Neuronal stem cell (in vitro differentiated cells): ENCODE measurements around the gene FSIP1.

ENCODE experiments used
- DNase-seq: peaks from one replicate; pipeline ENCODE4 v3.0.0-alpha.2; 2013; ENCODE audit warnings: low spot score
- H2AFZ ChIP-seq: one replicate; pipeline ENCODE4 v1.6.1; 2013; ENCODE audit warnings: mild to moderate bottlenecking, low read length, inconsistent platforms
- H2AK5ac ChIP-seq: 2 replicates; pipeline ENCODE4 v1.6.1; 2013; ENCODE audit warnings: low read depth, mild to moderate bottlenecking, inconsistent platforms, low read length, moderate library complexity, mixed read lengths
- H2BK120ac ChIP-seq: 2 replicates; pipeline ENCODE4 v1.6.1; 2013; ENCODE audit warnings: low read depth, mild to moderate bottlenecking, inconsistent platforms, low read length, moderate library complexity, mixed read lengths
- H2BK12ac ChIP-seq: one replicate; pipeline ENCODE4 v1.6.1; 2013; ENCODE audit warnings: low read length, inconsistent platforms
- H2BK15ac ChIP-seq: 2 replicates; pipeline ENCODE4 v1.6.1; 2013; ENCODE audit warnings: mild to moderate bottlenecking, low read length, inconsistent platforms, mixed read lengths
- H2BK5ac ChIP-seq: one replicate; pipeline ENCODE4 v1.6.1; 2013; ENCODE audit warnings: inconsistent platforms, mild to moderate bottlenecking, low read length, moderate library complexity
- H3K14ac ChIP-seq: one replicate; pipeline ENCODE4 v1.6.1; 2013; ENCODE audit warnings: low read length, inconsistent platforms
- H3K18ac ChIP-seq: 2 replicates; pipeline ENCODE4 v1.6.1; 2013; ENCODE audit warnings: low read length, inconsistent platforms
- H3K23ac ChIP-seq: 2 replicates; pipeline ENCODE4 v1.6.1; 2013; ENCODE audit warnings: low read depth, mild to moderate bottlenecking, mixed read lengths, low read length, inconsistent platforms; ENCODE audit not compliant: poor library complexity
- H3K27ac ChIP-seq: replicated peaks from 3 replicates; pipeline ENCODE4 v1.5.1; 2013; ENCODE audit warnings: low read length, inconsistent platforms
- H3K27me3 ChIP-seq, 3 experiments: 2 replicates each; pipeline ENCODE4 v1.6.1; 2013; ENCODE audit warnings: low read length in 3 of 3, mild to moderate bottlenecking in 2 of 3, inconsistent platforms in 1 of 3, low read depth in 1 of 3, mixed read lengths in 1 of 3, moderate library complexity in 1 of 3; ENCODE audit not compliant: control insufficient read depth in 3 of 3, insufficient read depth in 3 of 3
- H3K36me3 ChIP-seq, 2 donors: replicated peaks in 1 of 2; 2 replicates each; pipeline ENCODE4 v1.6.1; 2013; ENCODE audit warnings: low read length in 2 of 2; ENCODE audit not compliant: control insufficient read depth in 2 of 2, insufficient read depth in 2 of 2
- H3K4ac ChIP-seq: 2 replicates; pipeline ENCODE4 v1.6.1; 2013; ENCODE audit warnings: inconsistent platforms, mild to moderate bottlenecking, low read length, moderate library complexity
- H3K4me1 ChIP-seq, 2 donors: 1 replicate in 1 of 2; 2 replicates in 1 of 2; pipeline ENCODE4 v1.6.1; 2013; ENCODE audit warnings: low read length in 2 of 2, low read depth in 1 of 2; ENCODE audit not compliant: control insufficient read depth in 2 of 2, insufficient read depth in 1 of 2
- H3K4me2 ChIP-seq: one replicate; pipeline ENCODE4 v1.6.1; 2013; ENCODE audit warnings: mild to moderate bottlenecking, low read length, inconsistent platforms; ENCODE audit not compliant: insufficient read depth, poor library complexity, severe bottlenecking
- H3K4me3 ChIP-seq, 2 donors: 2 replicates each; pipeline ENCODE4 v1.5.1; 2013; ENCODE audit warnings: low read length in 2 of 2, mild to moderate bottlenecking in 2 of 2, inconsistent platforms in 1 of 2, moderate library complexity in 1 of 2
- H3K79me1 ChIP-seq: one replicate; pipeline ENCODE4 v1.6.1; 2013; ENCODE audit warnings: low read depth, mild to moderate bottlenecking, inconsistent platforms, low read length, moderate library complexity
- H3K9ac ChIP-seq: one replicate; pipeline ENCODE4 v1.6.1; 2013; ENCODE audit warnings: mild to moderate bottlenecking, low read depth, low read length, inconsistent platforms; ENCODE audit not compliant: poor library complexity
- H3K9me3 ChIP-seq, 2 donors: replicated peaks in 1 of 2; 2 replicates each; pipeline versions ENCODE3 to v1.6.1; 2013; ENCODE audit warnings: low read length in 2 of 2, mild to moderate bottlenecking in 2 of 2, inconsistent platforms in 1 of 2, low read depth in 1 of 2, mixed read lengths in 1 of 2, moderate library complexity in 1 of 2; ENCODE audit not compliant: control insufficient read depth in 2 of 2, insufficient read depth in 1 of 2
- H4K8ac ChIP-seq: one replicate; pipeline ENCODE4 v1.6.1; 2013; ENCODE audit warnings: low read depth, mild to moderate bottlenecking, inconsistent platforms, low read length, moderate library complexity
- H4K91ac ChIP-seq: one replicate; pipeline ENCODE4 v1.6.1; 2013; ENCODE audit warnings: low read length, low read depth, mild to moderate bottlenecking, inconsistent platforms; ENCODE audit not compliant: poor library complexity
- WGBS, 2 donors: extraction: QIAGEN DNeasy Blood & Tissue Kit; methylation state at CpG; one replicate each; pipeline ENCODE4 v1.1.7; 2013; ENCODE audit warnings: missing lambda C conversion rate in 2 of 2, mixed read lengths in 1 of 2; ENCODE audit not compliant: insufficient read length in 2 of 2, insufficient replicate concordance in 1 of 2; ENCODE audit errors: extremely low coverage in 2 of 2; 5-methylcytosine and 5-hydroxymethylcytosine counted together

FSIP1 gene

DNA sequence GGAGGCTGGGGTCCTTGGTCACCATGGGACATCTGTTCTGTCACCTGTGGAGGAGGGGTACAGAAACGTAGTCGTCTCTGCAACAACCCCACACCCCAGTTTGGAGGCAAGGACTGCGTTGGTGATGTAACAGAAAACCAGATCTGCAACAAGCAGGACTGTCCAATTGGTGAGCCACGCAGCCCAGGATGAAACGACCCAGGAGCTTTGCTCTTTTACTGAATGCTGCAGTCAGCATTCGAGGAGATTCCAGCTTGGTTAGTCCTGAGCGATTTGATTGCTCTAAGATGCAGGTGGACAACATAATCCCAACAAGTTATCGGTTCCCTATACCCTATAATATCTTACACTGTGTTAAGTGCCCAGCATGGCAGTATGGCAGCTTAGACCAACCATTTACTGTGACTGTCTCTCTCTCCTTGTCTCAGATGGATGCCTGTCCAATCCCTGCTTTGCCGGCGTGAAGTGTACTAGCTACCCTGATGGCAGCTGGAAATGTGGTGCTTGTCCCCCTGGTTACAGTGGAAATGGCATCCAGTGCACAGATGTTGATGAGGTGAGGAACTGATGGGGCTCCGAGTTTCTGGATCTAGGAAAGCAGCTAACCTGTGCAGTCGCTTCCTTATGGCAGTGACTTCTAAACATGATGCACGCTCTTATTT lies 194.0 kb downstream of the FSIP1 start:
- H3K4ac ChIP-seq, result no peak overlapping the region
- H3K14ac ChIP-seq, result no peak overlapping the region
- no peaks in the 10 kb centered on the region for H3K79me1 ChIP-seq
- no peak overlapping the region for H3K18ac ChIP-seq
- H3K4me2 ChIP-seq, result no peak overlapping the region
- H2BK15ac ChIP-seq, result no peak overlapping the region
- no peak overlapping the region for H2AFZ ChIP-seq
- H2BK5ac ChIP-seq, result no peak overlapping the region
- peaks cover 64 to 100% of the 10 kb centered on the region in 2 donors for H3K36me3 ChIP-seq
- no peak overlapping the region for H2BK120ac ChIP-seq
- no peak overlapping the region for H3K27ac ChIP-seq
- no CpG with 5 or more reads among the region's 13 CpGs for whole genome bisulfite sequencing, 2 donors
- peaks cover 0 to 4% of the 10 kb centered on the region in 2 donors for H3K4me1 ChIP-seq
- no peak overlapping the region for H3K9ac ChIP-seq
- no peak overlapping the region for H2BK12ac ChIP-seq
- no peaks in the 10 kb centered on the region for H3K9me3 ChIP-seq
- H3K23ac ChIP-seq, result no peak overlapping the region
- H3K4me3 ChIP-seq, result no peak overlapping the region
- no peak overlapping the region for H4K8ac ChIP-seq
- H4K91ac ChIP-seq, result no peak overlapping the region
- no peaks in the 10 kb centered on the region for H3K27me3 ChIP-seq
- DNase-seq, result no peak
- H2AK5ac ChIP-seq, result no peak overlapping the region

DNA sequence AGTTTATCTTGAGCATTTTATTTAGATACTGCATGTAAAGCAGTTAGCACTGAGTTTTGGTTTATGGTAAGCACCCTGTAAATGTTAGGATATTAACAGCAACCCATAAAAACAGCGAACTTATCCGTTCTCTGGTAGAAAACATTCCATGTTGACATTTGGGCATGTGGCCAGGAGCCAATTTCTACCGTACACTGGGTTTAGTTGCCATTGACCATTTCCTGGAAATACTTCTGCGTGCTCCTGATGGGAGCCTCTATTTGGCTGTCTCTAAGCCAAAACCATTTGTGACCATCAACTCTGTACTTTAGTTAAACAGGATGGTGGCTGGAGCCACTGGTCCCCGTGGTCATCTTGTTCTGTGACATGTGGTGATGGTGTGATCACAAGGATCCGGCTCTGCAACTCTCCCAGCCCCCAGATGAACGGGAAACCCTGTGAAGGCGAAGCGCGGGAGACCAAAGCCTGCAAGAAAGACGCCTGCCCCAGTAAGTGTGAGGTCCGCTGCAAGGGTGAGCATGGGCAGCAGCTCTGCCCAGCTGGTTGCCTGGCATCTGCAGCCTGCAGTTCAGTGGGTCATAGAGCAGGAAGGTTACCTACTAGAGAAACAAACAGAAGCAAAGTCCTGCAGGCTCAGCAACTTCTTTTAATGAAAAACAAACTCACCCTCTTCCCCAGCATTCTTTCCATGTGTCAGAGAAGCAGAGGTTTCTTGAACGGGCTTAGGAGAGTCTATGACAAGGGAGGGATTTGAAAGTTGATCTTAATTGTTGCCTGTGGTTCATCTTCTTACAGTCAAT lies 194.7 kb downstream of the FSIP1 start:
- H3K9ac ChIP-seq, result peak overlapping the region; percentile 17
- H3K27ac ChIP-seq, result no peak overlapping the region
- H2BK120ac ChIP-seq, result no peak overlapping the region
- no peak overlapping the region for H3K4me3 ChIP-seq
- no peak overlapping the region for H2BK15ac ChIP-seq
- no peaks in the 10 kb centered on the region for H3K9me3 ChIP-seq
- no peak overlapping the region for H3K14ac ChIP-seq
- no peak overlapping the region for H4K91ac ChIP-seq
- no peak overlapping the region for H3K23ac ChIP-seq
- H3K4me1 ChIP-seq, result peaks cover 0 to 6% of the 10 kb centered on the region in 2 donors
- no peaks in the 10 kb centered on the region for H3K27me3 ChIP-seq
- H2AFZ ChIP-seq, result no peak overlapping the region
- WGBS, 2 donors, result no CpG with 5 or more reads among the region's 13 CpGs
- peaks cover 57 to 99% of the 10 kb centered on the region in 2 donors for H3K36me3 ChIP-seq
- no peak overlapping the region for H3K4me2 ChIP-seq
- H3K79me1 ChIP-seq, result no peaks in the 10 kb centered on the region
- no peak overlapping the region for H2AK5ac ChIP-seq
- no peak overlapping the region for H4K8ac ChIP-seq
- no peak overlapping the region for H3K4ac ChIP-seq
- no peak overlapping the region for H3K18ac ChIP-seq
- H2BK5ac ChIP-seq, result no peak overlapping the region
- DNase-seq, result no peak
- H2BK12ac ChIP-seq, result no peak overlapping the region

DNA sequence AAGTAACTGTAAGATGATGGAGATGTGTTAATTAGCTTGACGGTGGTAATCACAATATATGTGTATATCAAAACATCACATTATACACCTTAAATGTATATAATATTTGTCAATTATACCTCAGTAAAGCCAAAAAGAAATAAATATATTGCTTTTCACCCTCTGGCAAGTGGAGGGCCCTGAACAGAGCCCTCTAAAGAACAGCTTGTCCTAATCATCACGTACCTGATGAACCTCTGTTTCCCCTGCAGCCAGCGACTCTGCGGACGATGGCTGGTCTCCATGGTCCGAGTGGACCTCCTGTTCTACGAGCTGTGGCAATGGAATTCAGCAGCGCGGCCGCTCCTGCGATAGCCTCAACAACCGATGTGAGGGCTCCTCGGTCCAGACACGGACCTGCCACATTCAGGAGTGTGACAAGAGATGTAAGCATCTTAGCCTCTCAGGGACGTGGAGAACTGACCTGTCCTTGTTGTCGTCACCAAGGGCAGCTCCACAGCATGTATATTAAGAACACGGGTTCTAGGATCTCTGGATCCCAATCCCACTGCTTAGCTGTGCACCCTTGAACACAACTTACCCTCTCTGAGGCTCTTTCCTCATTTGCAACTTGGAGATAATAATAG lies 195.4 kb downstream of the FSIP1 start:
- no peaks in the 10 kb centered on the region for H3K27me3 ChIP-seq
- H3K9ac ChIP-seq, result no peak overlapping the region
- no peak overlapping the region for H2AK5ac ChIP-seq
- H3K14ac ChIP-seq, result peak overlapping the region; percentile 82
- H2BK120ac ChIP-seq, result no peak overlapping the region
- no peak overlapping the region for H4K91ac ChIP-seq
- H3K18ac ChIP-seq, result no peak overlapping the region
- no peak overlapping the region for H2BK15ac ChIP-seq
- WGBS, 2 donors, result no CpG with 5 or more reads among the region's 17 CpGs
- H3K4ac ChIP-seq, result no peak overlapping the region
- H3K36me3 ChIP-seq, result peaks cover 53 to 99% of the 10 kb centered on the region in 2 donors
- H2BK12ac ChIP-seq, result no peak overlapping the region
- peaks cover 1% of the 10 kb centered on the region for H3K79me1 ChIP-seq
- H2AFZ ChIP-seq, result no peak overlapping the region
- no peak for DNase-seq
- no peak overlapping the region for H3K27ac ChIP-seq
- H3K4me2 ChIP-seq, result no peak overlapping the region
- no peak overlapping the region for H2BK5ac ChIP-seq
- H3K9me3 ChIP-seq, result no peaks in the 10 kb centered on the region
- no peak overlapping the region for H4K8ac ChIP-seq
- no peak overlapping the region for H3K23ac ChIP-seq
- H3K4me3 ChIP-seq, result no peak overlapping the region
- H3K4me1 ChIP-seq, result peaks cover 4 to 12% of the 10 kb centered on the region in 2 donors
